ENCODE data around the gene THEM5. TPM values are rescaled to one million over a fixed set of nuclear protein-coding genes. Genes with fewer than 3 reads are reported as not detected.

The THEM5 gene
- total and polyA plus RNA-seq, 7 donors, result not detected

DNA sequence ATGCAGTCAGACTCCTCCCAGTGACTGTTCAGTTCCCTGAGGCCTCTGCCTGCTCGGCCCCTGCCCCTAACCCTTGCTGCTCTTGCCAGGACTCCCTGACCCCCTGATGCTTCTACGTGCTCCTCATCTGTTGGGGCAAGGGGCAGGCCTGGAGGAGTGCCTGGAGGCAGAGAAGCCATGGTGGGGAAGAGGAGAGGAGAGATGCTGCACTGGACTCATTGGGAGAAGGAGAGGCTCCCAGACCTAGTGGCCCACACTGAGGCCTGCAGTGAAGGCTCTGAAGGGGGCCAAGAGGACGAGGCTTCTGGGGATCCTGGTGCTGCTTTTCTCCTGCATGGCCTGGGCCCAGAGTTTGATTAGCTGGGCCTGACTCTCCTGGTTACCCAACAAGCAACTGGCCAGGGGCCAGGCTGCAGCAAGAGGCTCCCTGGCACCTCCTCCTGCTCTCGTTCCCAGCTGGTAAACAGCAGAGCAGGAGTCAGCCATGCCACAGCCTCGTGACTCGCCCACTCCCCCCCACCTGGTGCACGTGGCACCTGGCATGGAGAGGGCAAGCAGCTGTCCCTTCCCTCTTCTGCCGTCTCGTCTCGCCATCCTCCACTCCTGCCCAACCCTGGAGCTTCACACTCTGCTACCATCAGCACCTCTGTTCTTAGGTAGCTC lies 21.1 kb downstream of the THEM5 start:
- peak; percentile 90 to 97 for DNase-seq
- peaks cover 34% of the 10 kb centered on the region for H3K4me1 ChIP-seq
- peak overlapping the region; percentile 96 for H3K27ac ChIP-seq
- TF ChIP-seq CTCF (IDR thresholded peaks at IDR 0.05), result no peak
- intact Hi-C loops (cut with DNase I), result loop anchor here in 1 of 2 donors (10.0 kb wide), 3 partner anchors 68 to 368 kb away; partner anchors contain the start of gene MRPL9
- peak; percentile 80 to 87 (median 84) for ATAC-seq
- H3K4me3 ChIP-seq, result peak overlapping the region; percentile 74
- WGBS, 3 donors, result 21 to 49% (median 22%) methylated on average over 9 to 10 of the region's 10 CpGs
- peaks cover 0 to 2% (median 0%) of the 10 kb centered on the region in 3 donors for H3K27me3 ChIP-seq (ENCODE audit: insufficient read depth in 3 of 3, low read length in 2 of 3)
- H3K36me3 ChIP-seq (ENCODE audit: insufficient read depth in 1 of 2, low read depth in 1 of 2), result no peaks in the 10 kb centered on the region
- H3K9me3 ChIP-seq, result no peaks in the 10 kb centered on the region

GRCh38 chr1:151831605-151832004 lies 21.9 kb downstream of the THEM5 start, which contains the start of gene RORC:
Gene RORC (minus strand): TSS chr1:151831802. CDS start chr1:151831764, 38 bp downstream.
- WGBS, 3 donors, result 22 to 34% (median 29%) methylated on average over 5 of the region's 5 CpGs
- Histone ChIP-seq H3K27ac (peak within 1 kb of the TSS; percentile 96), H3K4me1 (peaks cover 37% of the 10 kb centered on the region), H3K4me3 (peak within 1 kb of the TSS; percentile 74), H3K36me3 (ENCODE audit: insufficient read depth in 1 of 2, low read depth in 1 of 2) (no peaks in the 10 kb centered on the region), H3K9me3 (no peaks in the 10 kb centered on the region), H3K27me3 (ENCODE audit: insufficient read depth in 3 of 3, low read length in 2 of 3) (no peaks in the 10 kb centered on the region)
- TF ChIP-seq CTCF (IDR thresholded peaks at IDR 0.05), result no peak
- peak; percentile 81 to 88 (median 83) for ATAC-seq
- intact Hi-C loops (cut with DNase I), result loop anchor here in 1 of 2 donors (10.0 kb wide), 3 partner anchors 67 to 367 kb away; partner anchors contain the start of gene MRPL9
- peak; percentile 72 to 90 for DNase-seq

- no peaks in the 10 kb centered on the region for H3K9me3 ChIP-seq
- no peaks in the 10 kb centered on the region for H3K36me3 ChIP-seq (ENCODE audit: insufficient read depth in 1 of 2, low read depth in 1 of 2)
- peaks cover 41% of the 10 kb centered on the region for H3K4me1 ChIP-seq
- H3K27ac ChIP-seq, result peak overlapping the region; percentile 96
- 21 to 46% (median 28%) methylated on average over 4 of the region's 4 CpGs for WGBS, 3 donors
- TF ChIP-seq CTCF (IDR thresholded peaks at IDR 0.05), result no peak
- intact Hi-C loops (cut with DNase I), result loop anchor here in 1 of 2 donors (10.0 kb wide), 3 partner anchors 66 to 366 kb away; partner anchors contain the start of gene MRPL9
- no peaks in the 10 kb centered on the region for H3K27me3 ChIP-seq (ENCODE audit: insufficient read depth in 3 of 3, low read length in 2 of 3)
- DNase-seq (no peak), ATAC-seq (no peak)
- peak overlapping the region; percentile 74 for H3K4me3 ChIP-seq
Observed at GRCh38 chr1:151831256-151831591, 22.3 kb downstream of the THEM5 start.

DNA sequence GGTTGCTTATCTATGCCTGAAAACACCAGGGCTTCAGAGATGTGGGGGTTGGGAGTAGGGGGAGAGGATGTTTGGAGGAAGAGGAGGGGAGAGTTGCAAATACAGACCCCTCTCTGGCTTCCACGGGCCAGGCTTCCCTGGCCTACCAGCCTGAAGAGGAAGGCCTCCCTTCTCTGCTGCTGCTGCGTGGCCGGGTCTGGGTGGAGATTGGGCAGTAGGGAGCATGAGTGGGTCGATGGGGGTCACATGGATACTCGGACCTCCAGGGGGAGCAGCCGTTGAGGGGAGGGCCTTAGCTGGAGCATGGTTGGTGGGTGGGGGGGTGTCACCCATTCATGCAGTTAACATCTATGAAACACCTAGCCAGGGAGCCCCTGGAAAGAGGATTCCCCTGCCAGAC lies 23.5 kb downstream of the THEM5 start:
- no peak for TF ChIP-seq CTCF (IDR thresholded peaks at IDR 0.05)
- Histone ChIP-seq H3K9me3 (no peaks in the 10 kb centered on the region), H3K27ac (peak overlapping the region; percentile 96), H3K36me3 (ENCODE audit: insufficient read depth in 1 of 2, low read depth in 1 of 2) (no peaks in the 10 kb centered on the region), H3K4me3 (peak overlapping the region; percentile 74), H3K4me1 (peaks cover 50% of the 10 kb centered on the region), H3K27me3 (ENCODE audit: insufficient read depth in 3 of 3, low read length in 2 of 3) (no peaks in the 10 kb centered on the region)
- intact Hi-C loops (cut with DNase I), result loop anchor here in 1 of 2 donors (10.0 kb wide), 3 partner anchors 65 to 365 kb away; partner anchors contain the start of gene MRPL9
- ATAC-seq (no peak), DNase-seq (peak in 1 of 2 donors; percentile 48)
- WGBS, 3 donors, result 37 to 52% (median 40%) methylated on average over 6 of the region's 6 CpGs

Data from psoas muscle (tissue), 8 donors.